ENCODE results near the gene S100A14.
A peak's percentile ranks its signal among the peaks of the same experiment; 100 is the strongest.

S100A14 gene

GRCh38 chr1:153636312-153636711 is 20.2 kb upstream of the S100A14 start:
- DNase-seq = no peak

- DNase-seq = no peak
Observed at GRCh38 chr1:153635872-153636271, 19.7 kb upstream of the S100A14 start.

- peak; percentile 99 for DNase-seq
Observed at GRCh38 chr1:153633754-153634665, 17.9 kb upstream of the S100A14 start, which contains the start of gene CHTOP. Gene CHTOP (plus strand): TSS chr1:153634066. CDS start chr1:153636589, 2,523 bp downstream.

GRCh38 chr1:153633161-153633753 is 17.1 kb upstream of the S100A14 start:
- DNase-seq = no peak

GRCh38 chr1:153631047-153632022 is 15.2 kb upstream of the S100A14 start:
- DNase-seq = no peak

GRCh38 chr1:153630384-153630783 is 14.3 kb upstream of the S100A14 start:
- DNase-seq = no peak

GRCh38 chr1:153629971-153630370 is 13.8 kb upstream of the S100A14 start:
- DNase-seq = no peak

- no peak for DNase-seq
Observed at GRCh38 chr1:153629343-153629665, 13.2 kb upstream of the S100A14 start.

- no peak for DNase-seq
Observed at GRCh38 chr1:153628638-153629342, 12.7 kb upstream of the S100A14 start.

GRCh38 chr1:153627715-153628626 is 11.8 kb upstream of the S100A14 start, which contains the start of gene S100A1:
Gene S100A1 (plus strand): TSS chr1:153628434. CDS start chr1:153630522, 2,088 bp downstream.
- peak; percentile 30 for DNase-seq

GRCh38 chr1:153626904-153627714 is 11.0 kb upstream of the S100A14 start, which contains the start of gene S100A13:
Gene S100A13 (minus strand): TSS chr1:153627505. CDS start chr1:153626472, 1,033 bp downstream.
- peak; percentile 18 for DNase-seq

GRCh38 chr1:153626477-153626903 is 10.4 kb upstream of the S100A14 start:
- DNase-seq = no peak

GRCh38 chr1:153624965-153625611 is 9.0 kb upstream of the S100A14 start:
- no peak for DNase-seq

- DNase-seq = no peak
Observed at GRCh38 chr1:153623101-153623500, 7.0 kb upstream of the S100A14 start.

- DNase-seq = no peak
Observed at GRCh38 chr1:153619171-153619570, 3.0 kb upstream of the S100A14 start.

- DNase-seq = no peak
Observed at GRCh38 chr1:153617663-153618062, 1.5 kb upstream of the S100A14 start.

GRCh38 chr1:153616917-153617311 is 789 bp upstream of the S100A14 start:
- no peak for DNase-seq

GRCh38 chr1:153615406-153615805 is 719 bp downstream of the S100A14 start:
- no peak for DNase-seq

GRCh38 chr1:153614906-153615305 is 1.2 kb downstream of the S100A14 start:
- DNase-seq = no peak

All from RPMI8226 (cell line).